DMS114 treated with DMSO at 0.1 percent for 48 hours (cell line): ENCODE measurements around the gene GTF3C5.

Source experiments
- DNase-seq: peaks from one replicate; lab custom pipeline; 2025; ENCODE audit not compliant: unreplicated experiment; lab: John Stamatoyannopoulos, UW

Gene GTF3C5

DNA sequence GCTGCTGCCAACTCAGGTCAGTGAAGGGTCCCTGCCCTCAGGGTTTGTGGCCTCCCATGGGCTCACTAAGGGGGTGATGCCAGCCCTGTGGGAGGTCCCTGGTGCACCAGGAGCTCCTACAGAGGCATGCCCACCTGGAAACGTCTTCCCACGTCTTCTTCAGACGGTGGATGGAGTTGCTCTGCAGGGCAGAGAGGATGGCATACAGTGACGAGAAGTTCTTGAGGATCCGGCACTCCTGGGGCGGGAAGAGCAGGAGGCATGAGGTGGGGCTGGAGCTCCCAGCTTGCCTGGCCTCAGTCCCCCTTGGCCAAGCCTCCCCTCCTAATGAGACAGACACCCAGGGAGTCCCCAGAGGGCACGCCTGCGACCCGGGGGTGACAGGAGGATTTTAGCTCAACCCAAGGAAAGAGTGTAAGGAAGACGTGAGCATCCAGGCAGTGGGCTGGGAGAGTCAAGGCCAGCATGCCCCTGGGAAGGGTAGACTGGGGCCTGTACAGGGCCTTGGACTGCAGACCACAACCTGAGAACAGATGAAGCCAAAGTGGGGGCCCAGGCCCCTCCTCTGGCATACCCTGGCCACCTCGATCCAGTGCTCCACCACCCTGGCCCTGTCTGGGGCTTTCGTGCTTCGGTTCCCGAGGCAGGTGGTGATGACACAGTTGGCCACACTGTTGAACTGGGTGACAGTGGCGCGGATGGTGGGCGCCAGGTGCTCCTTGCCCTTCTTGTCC, 75.9 kb downstream of the GTF3C5 start:
- DNase-seq, result no peak

DNA sequence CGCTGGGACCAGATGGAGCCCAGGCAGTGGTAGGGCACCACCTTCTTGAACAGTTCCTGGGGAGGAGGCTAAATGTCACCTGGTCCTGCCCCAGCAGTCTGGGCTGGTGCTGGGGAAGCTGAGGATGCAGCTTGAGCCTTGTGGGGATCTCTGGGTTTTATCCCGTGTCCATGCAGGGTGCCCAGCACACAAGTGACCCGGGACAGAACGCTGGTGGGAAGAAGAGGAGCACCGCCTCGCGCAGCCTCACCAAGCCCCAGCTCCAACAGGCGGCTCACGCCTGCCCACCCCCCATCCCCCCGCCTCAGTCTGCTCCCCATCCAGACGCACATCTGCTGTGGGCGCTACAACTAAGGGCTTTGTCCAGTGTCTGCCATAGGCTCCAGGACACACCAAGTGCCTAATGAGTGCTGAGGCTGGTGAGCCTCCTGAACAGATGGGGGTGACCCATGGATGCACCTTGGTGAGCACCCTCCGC, 76.5 kb downstream of the GTF3C5 start:
- DNase-seq, result no peak
